Colonic mucosa (tissue), 4 donors: ENCODE results near the gene OOSP4B. TPM values are rescaled to one million over a fixed set of nuclear protein-coding genes. Genes with fewer than 3 reads are reported as not detected.
"Not testable (repeated sequence)": the region's sequence is repeated elsewhere in the genome, so short reads cannot be mapped to it uniquely, and the experiment has no call there.

ENCODE experiments used
- DNase-seq: peaks from one replicate; pipeline ENCODE4 v3.0.0-alpha.2; 2020
- H3K27ac ChIP-seq: fragments of 200-600 bp; one replicate; pipeline ENCODE4 v1.8.0; 2021
- H3K27me3 ChIP-seq: fragments of 200-600 bp; one replicate; pipeline ENCODE4 v1.8.0; 2021
- H3K36me3 ChIP-seq: fragments of 200-600 bp; one replicate; pipeline ENCODE4 v1.8.0; 2021
- H3K4me1 ChIP-seq: fragments of 200-600 bp; one replicate; pipeline ENCODE4 v1.8.0; 2021; ENCODE audit warnings: mild to moderate bottlenecking
- H3K4me3 ChIP-seq: fragments of 200-600 bp; one replicate; pipeline ENCODE4 v1.8.0; 2021
- H3K9ac ChIP-seq, 2 donors: one replicate each; pipeline ENCODE4 v1.7.0; 2013; ENCODE audit warnings: control low read depth in 2 of 2, low read depth in 2 of 2, low read length in 2 of 2
- H3K9me3 ChIP-seq: fragments of 200-600 bp; one replicate; pipeline ENCODE4 v1.8.0; 2021
- CTCF ChIP-seq: fragments of 200-600 bp; IDR thresholded peaks from one replicate; pipeline ENCODE4 v1.8.0; 2022; ENCODE audit warnings: antibody characterized with exemption, mild to moderate bottlenecking
- intact Hi-C: fragments of 100-400 bp; cut with DNase I; formaldehyde crosslinking; loops from one replicate; pipeline ENCODE4 v1.14.1; 2022
- total RNA-seq, 2 donors: library from RNA; stranded (reverse); fragmentation: NEBNext Ultra II Directional in 1 of 2; extraction: Animal tissue kit (Norgen Biotek cat#: 25700) in 1 of 2; gene quantifications; one replicate each; pipeline ENCODE4 v1.2.1, GENCODE V29; 2021
- donor health status: healthy.
- donor health status: DM: no; HTN: no; CAD: no.
- donor health status: DM: no; HTN: no; CAD: no.

Gene OOSP4B
- total RNA-seq, 2 donors from 2014 or later: not detected

- no peak for TF ChIP-seq CTCF
- H3K9ac ChIP-seq: no peak overlapping the region
- no peak for DNase-seq
- no peaks in the 10 kb centered on the region for H3K27me3 ChIP-seq
- H3K4me1 ChIP-seq: no peaks in the 10 kb centered on the region
- H3K36me3 ChIP-seq: no peaks in the 10 kb centered on the region
- H3K27ac ChIP-seq: no peak overlapping the region
- H3K4me3 ChIP-seq: no peak overlapping the region
- intact Hi-C loops: no loop called here
- no peaks in the 10 kb centered on the region for H3K9me3 ChIP-seq
Observed at GRCh38 chr11:60069450-60069849, 52.5 kb downstream of the OOSP4B start.

GRCh38 chr11:60071644-60072043 lies 54.7 kb downstream of the OOSP4B start:
- H3K4me3 ChIP-seq, DNase-seq, H3K9me3 ChIP-seq, H3K9ac ChIP-seq, H3K27ac ChIP-seq, H3K36me3 ChIP-seq, H3K27me3 ChIP-seq, H3K4me1 ChIP-seq, intact Hi-C loops: not testable (repeated sequence)

- Histone ChIP-seq H3K4me3 (no peak overlapping the region), H3K4me1 (no peaks in the 10 kb centered on the region), H3K27ac (no peak overlapping the region), H3K27me3 (no peaks in the 10 kb centered on the region), H3K9me3 (no peaks in the 10 kb centered on the region), H3K9ac (no peak overlapping the region), H3K36me3 (no peaks in the 10 kb centered on the region)
- intact Hi-C loops: no loop called here
- DNase-seq: no peak
- TF ChIP-seq CTCF: no peak
Observed at GRCh38 chr11:60077216-60077817, 60.3 kb downstream of the OOSP4B start.

- no peak for TF ChIP-seq CTCF
- DNase-seq: no peak
- H3K27me3 ChIP-seq: no peaks in the 10 kb centered on the region
- no peak overlapping the region for H3K27ac ChIP-seq
- H3K9me3 ChIP-seq: no peaks in the 10 kb centered on the region
- H3K4me1 ChIP-seq: no peaks in the 10 kb centered on the region
- no peak overlapping the region for H3K9ac ChIP-seq
- intact Hi-C loops: no loop called here
- H3K4me3 ChIP-seq: no peak overlapping the region
- no peaks in the 10 kb centered on the region for H3K36me3 ChIP-seq
Observed at GRCh38 chr11:60077981-60078380, 61.0 kb downstream of the OOSP4B start.

- Histone ChIP-seq H3K27ac (no peak overlapping the region), H3K27me3 (no peaks in the 10 kb centered on the region), H3K9me3 (no peaks in the 10 kb centered on the region), H3K9ac (no peak overlapping the region), H3K4me3 (no peak overlapping the region), H3K4me1 (no peaks in the 10 kb centered on the region), H3K36me3 (no peaks in the 10 kb centered on the region)
- intact Hi-C loops: no loop called here
- DNase-seq: no peak
- no peak for TF ChIP-seq CTCF
Observed at GRCh38 chr11:60078745-60079144, 61.8 kb downstream of the OOSP4B start.

GRCh38 chr11:60080535-60080934 lies 63.6 kb downstream of the OOSP4B start:
- H3K9me3 ChIP-seq: no peaks in the 10 kb centered on the region
- intact Hi-C loops: no loop called here
- H3K9ac ChIP-seq: no peak overlapping the region
- no peak overlapping the region for H3K4me3 ChIP-seq
- H3K4me1 ChIP-seq: no peaks in the 10 kb centered on the region
- no peak overlapping the region for H3K27ac ChIP-seq
- TF ChIP-seq CTCF: no peak
- H3K36me3 ChIP-seq: no peaks in the 10 kb centered on the region
- no peak for DNase-seq
- no peaks in the 10 kb centered on the region for H3K27me3 ChIP-seq

Other genes starting within 250 kb of the OOSP4B start
- 10 to 100 TPM; 51.6 to 91.3 TPM for gene MRPL16, start 206.4 kb upstream of the OOSP4B start, total RNA-seq
- gene CBLIF, start 171.7 kb upstream of the OOSP4B start, total RNA-seq: under 1 TPM in 1 of 2 donors, not detected in 1; 0.48 TPM
- under 1 TPM in 1 of 2 donors, not detected in 1; 0.67 TPM for gene TCN1, start 150.7 kb upstream of the OOSP4B start, total RNA-seq
- not detected for gene OOSP3, start 138.4 kb upstream of the OOSP4B start, total RNA-seq
- gene OOSP1, start 78.7 kb upstream of the OOSP4B start, total RNA-seq: not detected
- not detected for gene OOSP4A, start 53.1 kb upstream of the OOSP4B start, total RNA-seq
- gene OOSP2, start 23.2 kb downstream of the OOSP4B start, total RNA-seq: not detected
- not detected for gene MS4A3, start 39.5 kb downstream of the OOSP4B start, total RNA-seq
- gene MS4A2, start 71.5 kb downstream of the OOSP4B start, total RNA-seq: 1 to 10 TPM; 2.2 to 2.9 TPM
- gene MS4A6A, start 165.9 kb downstream of the OOSP4B start, total RNA-seq: 10 to 100 TPM; 10.5 to 43.1 TPM
- 1 to 10 TPM in 1 of 2 donors, under 1 TPM in 1; 0.69 to 1.0 TPM for gene MS4A4E, start 226.0 kb downstream of the OOSP4B start, total RNA-seq